Upper lobe of left lung (tissue), 4 donors: ENCODE measurements around the gene USP2.

ENCODE experiments used
- CTCF ChIP-seq, 6 experiments: fragments of 450-650 bp in 4 of 6; fragments of 200-600 bp in 2 of 6; sonication (generic) in 2 of 6; IDR thresholded peaks; one replicate each; pipeline ENCODE4 v1.5.1; 2016 to 2019; ENCODE audit warnings: antibody characterized with exemption in 6 of 6
- EP300 ChIP-seq, 4 donors: sonication (generic); formaldehyde crosslinking; IDR thresholded peaks; one replicate each; pipeline ENCODE4 v1.5.1; 2017; ENCODE audit warnings: antibody characterized with exemption in 4 of 4, control low read depth in 2 of 4
- POLR2A ChIP-seq, 4 donors: fragments of 450-650 bp; IDR thresholded peaks; one replicate each; pipeline ENCODE4 v1.5.1; 2016 to 2017; ENCODE audit warnings: antibody characterized with exemption in 4 of 4, mild to moderate bottlenecking in 2 of 4
- POLR2AphosphoS5 ChIP-seq, 2 donors: sonication (generic); formaldehyde crosslinking; IDR thresholded peaks; one replicate each; pipeline ENCODE4 v1.5.1; 2017; ENCODE audit warnings: antibody characterized with exemption in 2 of 2

- TF ChIP-seq POLR2AphosphoS5 (IDR thresholded peaks at IDR 0.05) (peak in 1 of 2 donors; percentile 30), CTCF (IDR thresholded peaks at IDR 0.05) (no peak), POLR2A (IDR thresholded peaks at IDR 0.05) (no peak), EP300 (IDR thresholded peaks at IDR 0.05) (no peak)
Observed at GRCh38 chr11:119375337-119376196, 5.9 kb downstream of the USP2 start.
